GM12878 (cell line): ENCODE measurements around the gene STX8. TPM values are rescaled to one million over a fixed set of nuclear protein-coding genes. Genes with fewer than 3 reads are reported as not detected.

ENCODE experiments used
- ATAC-seq: fragments of 200-7000 bp; cut with Tn5 transposase; 3 replicates; pipeline ENCODE4 v1.9.1; 2020; ENCODE audit warnings: mild to moderate bottlenecking, moderate library complexity
- BruUV-seq: library from RNA; stranded (reverse); fragments of 400-500 nt; replicated peaks from 2 replicates; lab custom pipeline; 2021; lab: Mats Ljungman, UMichigan
- CTCF ChIA-PET: fragments of 300-600 bp; sonication (Branson Sonifier 250); formaldehyde crosslinking; extraction: SDS; loops from one replicate; lab custom pipeline; 2021; ENCODE audit warnings: inconsistent platforms; lab: Yijun Ruan, JAX
- POLR2A ChIA-PET: fragments of 350-600 bp; formaldehyde crosslinking; extraction: SDS; loops from one replicate; lab custom pipeline; 2021; ENCODE audit warnings: inconsistent platforms; lab: Charles Lee
- RAD21 ChIA-PET: fragments of 300-600 bp; sonication (Branson Sonifier 250); formaldehyde crosslinking; loops from one replicate; lab custom pipeline; 2023; ENCODE audit warnings: antibody characterized with exemption; ENCODE audit not compliant: unreplicated experiment; lab: Charles Lee
- SMC1A ChIA-PET: fragments of 300-600 bp; sonication (Branson Sonifier 250); formaldehyde crosslinking; loops from one replicate; lab custom pipeline; 2023; ENCODE audit not compliant: unreplicated experiment, uncharacterized antibody; lab: Charles Lee
- DNase-seq: peaks from one replicate; pipeline ENCODE4 v3.0.0-alpha.2; 2011; ENCODE audit warnings: low read depth, low spot score
- FAIRE-seq: peaks from 3 replicates; lab custom pipeline; 2011; peaks lifted over from hg19 to GRCh38; lab: Jason Lieb, UNC
- H2AFZ ChIP-seq: 2 replicates; pipeline ENCODE4 v1.6.0; 2011; ENCODE audit warnings: low read depth, low read length, control low read depth; ENCODE audit not compliant: control insufficient read depth
- H3K27ac ChIP-seq: 2 replicates; pipeline ENCODE4 v1.5.1; 2011; ENCODE audit warnings: control low read depth; ENCODE audit not compliant: control insufficient read depth, insufficient read depth
- H3K27me3 ChIP-seq, 2 experiments: replicated peaks in 1 of 2; 2 replicates each; pipeline versions ENCODE4 v1.6.0 to v1.6.1; 2011; ENCODE audit warnings: low read length in 1 of 2; ENCODE audit not compliant: control insufficient read depth in 2 of 2, insufficient read depth in 2 of 2
- H3K36me3 ChIP-seq, 2 experiments: 2 replicates each; pipeline ENCODE4 v1.5.1; 2011; ENCODE audit warnings: low read length in 1 of 2; ENCODE audit not compliant: control insufficient read depth in 2 of 2, insufficient read depth in 2 of 2
- H3K4me1 ChIP-seq: 2 replicates; pipeline ENCODE4 v1.6.1; 2011; ENCODE audit warnings: mild to moderate bottlenecking, low read length, moderate library complexity, mixed read lengths; ENCODE audit not compliant: control insufficient read depth, insufficient read depth
- H3K4me2 ChIP-seq: 2 replicates; pipeline ENCODE4 v1.6.0; 2011; ENCODE audit warnings: control low read depth; ENCODE audit not compliant: control insufficient read depth, insufficient read depth
- H3K4me3 ChIP-seq: fragments of 200-600 bp; sonication (generic); 2 replicates; pipeline ENCODE4 v1.5.1; 2016
- H3K79me2 ChIP-seq: 2 replicates; pipeline ENCODE4 v1.6.0; 2011; ENCODE audit warnings: low read length; ENCODE audit not compliant: control insufficient read depth, insufficient read depth
- H3K9ac ChIP-seq: 2 replicates; pipeline ENCODE4 v1.8.0; 2011; ENCODE audit warnings: low read length, control low read depth, mixed read lengths; ENCODE audit not compliant: control insufficient read depth, insufficient read depth
- H3K9me3 ChIP-seq: replicated peaks from 3 replicates; pipeline ENCODE4 v1.5.1; 2011; ENCODE audit warnings: mild to moderate bottlenecking, low read length; ENCODE audit not compliant: control insufficient read depth, insufficient read depth
- H4K20me1 ChIP-seq: 2 replicates; pipeline ENCODE4 v1.6.0; 2011; ENCODE audit not compliant: control insufficient read depth, insufficient read depth
- ATF7 ChIP-seq: fragments of 450-650 bp; IDR thresholded peaks from 2 replicates; pipeline ENCODE4 v1.6.1; 2016; ENCODE audit warnings: low read depth, mild to moderate bottlenecking
- DPF2 ChIP-seq: fragments of 450-650 bp; IDR thresholded peaks from 2 replicates; pipeline ENCODE4 v1.6.1; 2017; ENCODE audit warnings: mild to moderate bottlenecking
- EP300 ChIP-seq, 2 experiments: fragments of 150-350 bp in 1 of 2; IDR thresholded peaks; 2 replicates each; pipeline ENCODE4 v1.6.1; 2011 to 2012; ENCODE audit warnings: low read depth in 2 of 2, low read length in 2 of 2, borderline replicate concordance in 1 of 2, improper control_type of control experiment in 1 of 2, inconsistent platforms in 1 of 2; ENCODE audit not compliant: control insufficient read depth in 1 of 2
- JUND ChIP-seq: IDR thresholded peaks from 2 replicates; pipeline ENCODE4 v1.6.1; 2012; ENCODE audit warnings: low read depth, mild to moderate bottlenecking, low read length, improper control_type of control experiment, moderate library complexity
- KAT2A ChIP-seq: conservative IDR thresholded peaks from 2 replicates; pipeline ENCODE4 v1.6.1; 2011; ENCODE audit warnings: low read depth, low read length; ENCODE audit not compliant: control insufficient read depth
- KLF5 ChIP-seq: fragments of 450-650 bp; IDR thresholded peaks from 2 replicates; pipeline ENCODE4 v1.6.1; 2014; ENCODE audit warnings: mild to moderate bottlenecking; ENCODE audit not compliant: partially characterized antibody
- MEF2A ChIP-seq: IDR thresholded peaks from 2 replicates; pipeline ENCODE4 v1.6.1; 2011; ENCODE audit warnings: low read depth, mild to moderate bottlenecking, low read length, moderate library complexity; ENCODE audit not compliant: insufficient read depth
- MTA2 ChIP-seq: fragments of 450-650 bp; IDR thresholded peaks from 2 replicates; pipeline ENCODE4 v1.6.1; 2016; ENCODE audit warnings: low read depth, mild to moderate bottlenecking, moderate library complexity
- NFXL1 ChIP-seq: fragments of 450-650 bp; IDR thresholded peaks from 2 replicates; pipeline ENCODE4 v1.6.1; 2017; ENCODE audit warnings: antibody characterized with exemption, mild to moderate bottlenecking, borderline replicate concordance
- POLR2AphosphoS5 ChIP-seq: IDR thresholded peaks from 2 replicates; pipeline ENCODE4 v1.6.1; 2011; ENCODE audit warnings: mild to moderate bottlenecking, low read length, inconsistent platforms
- WGBS: methylation state at CpG from one replicate; pipeline ENCODE4 v1.1.6; 2016; ENCODE audit warnings: low lambda C conversion rate; ENCODE audit not compliant: insufficient replicate concordance, insufficient coverage; ENCODE audit errors: missing lambda C conversion rate; 5-methylcytosine and 5-hydroxymethylcytosine counted together
- in situ Hi-C: fragments of 300-500 bp; cut with MboI; formaldehyde crosslinking; loops from 9 replicates; pipeline ENCODE4 v1.14.3; 2018; ENCODE audit warnings: mixed read lengths
- intact Hi-C: fragments of 100-400 bp; cut with micrococcal nuclease; formaldehyde crosslinking; loops from one replicate; pipeline ENCODE4 v1.14.2; 2022; ENCODE audit not compliant: unreplicated experiment
- polyA plus RNA-seq, 11 experiments: library from polyadenylated mRNA; depleted of rRNA in 4 of 11; unstranded in 6 of 11; stranded (reverse) in 5 of 11; fragments of >200 nt; fragmentation: Nextera tagmentation in 4 of 11; fragmentation: Illumina TruSeq in 1 of 11; extraction: Ambion mirVana in 4 of 11; extraction: Trizol in 1 of 11; gene quantifications; 1 replicate in 1 of 11; 2 replicates in 10 of 11; pipeline versions ENCODE4 v1.2.1 to v1.2.3, GENCODE V29; 2011 to 2016; ENCODE audit warnings: inconsistent platforms in 2 of 11, missing spikeins in 2 of 11, low read depth in 1 of 11
- total RNA-seq, 4 experiments: library from RNA; depleted of rRNA in 3 of 4; stranded (reverse); fragments of >200 nt in 3 of 4; fragmentation: Illumina TruSeq in 1 of 4; extraction: Trizol in 1 of 4; gene quantifications; 2 replicates each; pipeline versions ENCODE4 v1.2.1 to v1.2.3, GENCODE V29; 2013 to 2021
- TF ChIP-seq, protein P1 (sequence below): fragments of 450-650 bp; IDR thresholded peaks from 2 replicates; pipeline ENCODE4 v1.6.1; 2017; ENCODE audit warnings: low read depth, mild to moderate bottlenecking, moderate library complexity
- TF ChIP-seq, protein P2 (sequence below): fragments of 450-650 bp; IDR thresholded peaks from 2 replicates; pipeline ENCODE4 v1.6.1; 2017; ENCODE audit warnings: borderline replicate concordance
- TF ChIP-seq, protein P3 (sequence below): IDR thresholded peaks from 2 replicates; pipeline ENCODE4 v1.6.1; 2011; ENCODE audit warnings: mild to moderate bottlenecking, low read depth, low read length, moderate library complexity; ENCODE audit not compliant: insufficient replicate concordance

Gene STX8
- total and polyA plus RNA-seq, 10 of the 15 experiments (the other 5 are each of a cell fraction or from before 2014, with no cell fraction given) = 47.9 to 151 (median 72.9) TPM

DNA sequence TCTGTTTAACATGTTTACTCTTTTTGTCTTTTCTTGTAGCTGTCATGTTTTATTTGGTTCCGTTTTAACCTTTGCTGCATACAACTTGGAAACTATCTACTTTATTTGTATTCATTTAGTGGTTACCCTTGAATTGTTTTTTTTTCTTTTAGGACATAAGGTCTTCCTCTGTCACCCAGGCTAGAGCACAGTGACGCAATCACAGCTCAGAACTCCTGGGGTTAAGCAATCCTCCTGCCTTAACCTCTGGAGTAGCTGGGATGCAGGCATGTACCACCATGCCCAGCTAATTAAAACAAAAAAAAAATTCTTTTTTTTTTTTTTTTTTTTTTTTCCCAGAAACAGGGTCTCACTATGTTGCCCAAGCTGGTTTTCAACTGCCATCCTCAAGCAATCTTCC lies 39.9 kb upstream of the STX8 start:
- ATAC-seq (no peak), FAIRE-seq (no peak), DNase-seq (no peak)
- ChIA-PET SMC1A (no interaction called here), POLR2A (no interaction called here), RAD21 (no interaction called here), CTCF (interaction anchor here (1.0 kb wide), 1 partner anchor 11 kb away, joined by 3 read pairs; no protein-coding TSS in a partner anchor)
- no peaks in the 10 kb centered on the region for H3K36me3 ChIP-seq
- no peak overlapping the region for H3K9ac ChIP-seq
- WGBS = 0% methylated on average over 2 of the region's 2 CpGs
- H3K79me2 ChIP-seq = no peaks in the 10 kb centered on the region
- H2AFZ ChIP-seq = no peak overlapping the region
- no peak overlapping the region for H3K4me3 ChIP-seq
- H3K4me2 ChIP-seq = no peak overlapping the region
- no TSS peak for BruUV-seq
- H4K20me1 ChIP-seq = no peaks in the 10 kb centered on the region
- no peaks in the 10 kb centered on the region for H3K27me3 ChIP-seq
- H3K27ac ChIP-seq = no peak overlapping the region
- no peaks in the 10 kb centered on the region for H3K9me3 ChIP-seq
- no peaks in the 10 kb centered on the region for H3K4me1 ChIP-seq
- in situ Hi-C loops = no loop called here
- intact Hi-C loops = no loop called here
- TF ChIP-seq DPF2 (no peak), EP300 (IDR thresholded peaks at IDR 0.05; ENCODE audit: borderline replicate concordance in 1 of 2, control insufficient read depth in 1 of 2, low read depth in 2 of 2, low read length in 2 of 2) (no peak), MTA2 (no peak), KAT2A (no peak), JUND (no peak), KLF5 (no peak), POLR2AphosphoS5 (no peak), ATF7 (no peak), NFXL1 (no peak), MEF2A (no peak)
- TF ChIP-seq, protein P1, sequence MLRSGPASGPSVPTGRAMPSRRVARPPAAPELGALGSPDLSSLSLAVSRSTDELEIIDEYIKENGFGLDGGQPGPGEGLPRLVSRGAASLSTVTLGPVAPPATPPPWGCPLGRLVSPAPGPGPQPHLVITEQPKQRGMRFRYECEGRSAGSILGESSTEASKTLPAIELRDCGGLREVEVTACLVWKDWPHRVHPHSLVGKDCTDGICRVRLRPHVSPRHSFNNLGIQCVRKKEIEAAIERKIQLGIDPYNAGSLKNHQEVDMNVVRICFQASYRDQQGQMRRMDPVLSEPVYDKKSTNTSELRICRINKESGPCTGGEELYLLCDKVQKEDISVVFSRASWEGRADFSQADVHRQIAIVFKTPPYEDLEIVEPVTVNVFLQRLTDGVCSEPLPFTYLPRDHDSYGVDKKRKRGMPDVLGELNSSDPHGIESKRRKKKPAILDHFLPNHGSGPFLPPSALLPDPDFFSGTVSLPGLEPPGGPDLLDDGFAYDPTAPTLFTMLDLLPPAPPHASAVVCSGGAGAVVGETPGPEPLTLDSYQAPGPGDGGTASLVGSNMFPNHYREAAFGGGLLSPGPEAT = no peak
- TF ChIP-seq, protein P2, sequence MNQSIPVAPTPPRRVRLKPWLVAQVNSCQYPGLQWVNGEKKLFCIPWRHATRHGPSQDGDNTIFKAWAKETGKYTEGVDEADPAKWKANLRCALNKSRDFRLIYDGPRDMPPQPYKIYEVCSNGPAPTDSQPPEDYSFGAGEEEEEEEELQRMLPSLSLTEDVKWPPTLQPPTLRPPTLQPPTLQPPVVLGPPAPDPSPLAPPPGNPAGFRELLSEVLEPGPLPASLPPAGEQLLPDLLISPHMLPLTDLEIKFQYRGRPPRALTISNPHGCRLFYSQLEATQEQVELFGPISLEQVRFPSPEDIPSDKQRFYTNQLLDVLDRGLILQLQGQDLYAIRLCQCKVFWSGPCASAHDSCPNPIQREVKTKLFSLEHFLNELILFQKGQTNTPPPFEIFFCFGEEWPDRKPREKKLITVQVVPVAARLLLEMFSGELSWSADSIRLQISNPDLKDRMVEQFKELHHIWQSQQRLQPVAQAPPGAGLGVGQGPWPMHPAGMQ = no peak
- TF ChIP-seq, protein P3, sequence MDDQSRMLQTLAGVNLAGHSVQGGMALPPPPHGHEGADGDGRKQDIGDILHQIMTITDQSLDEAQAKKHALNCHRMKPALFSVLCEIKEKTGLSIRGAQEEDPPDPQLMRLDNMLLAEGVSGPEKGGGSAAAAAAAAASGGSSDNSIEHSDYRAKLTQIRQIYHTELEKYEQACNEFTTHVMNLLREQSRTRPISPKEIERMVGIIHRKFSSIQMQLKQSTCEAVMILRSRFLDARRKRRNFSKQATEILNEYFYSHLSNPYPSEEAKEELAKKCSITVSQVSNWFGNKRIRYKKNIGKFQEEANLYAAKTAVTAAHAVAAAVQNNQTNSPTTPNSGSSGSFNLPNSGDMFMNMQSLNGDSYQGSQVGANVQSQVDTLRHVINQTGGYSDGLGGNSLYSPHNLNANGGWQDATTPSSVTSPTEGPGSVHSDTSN = no peak
